ENCODE results near the gene HPS5. TPM values are rescaled to one million over a fixed set of nuclear protein-coding genes. Genes with fewer than 3 reads are reported as not detected.
A peak's percentile ranks its signal among the peaks of the same experiment; 100 is the strongest.
"Not testable (repeated sequence)": the region's sequence is repeated elsewhere in the genome, so short reads cannot be mapped to it uniquely, and the experiment has no call there.

HPS5 gene
- total RNA-seq (ENCODE audit: insufficient read depth, low replicate concordance) = 62.8 TPM

DNA sequence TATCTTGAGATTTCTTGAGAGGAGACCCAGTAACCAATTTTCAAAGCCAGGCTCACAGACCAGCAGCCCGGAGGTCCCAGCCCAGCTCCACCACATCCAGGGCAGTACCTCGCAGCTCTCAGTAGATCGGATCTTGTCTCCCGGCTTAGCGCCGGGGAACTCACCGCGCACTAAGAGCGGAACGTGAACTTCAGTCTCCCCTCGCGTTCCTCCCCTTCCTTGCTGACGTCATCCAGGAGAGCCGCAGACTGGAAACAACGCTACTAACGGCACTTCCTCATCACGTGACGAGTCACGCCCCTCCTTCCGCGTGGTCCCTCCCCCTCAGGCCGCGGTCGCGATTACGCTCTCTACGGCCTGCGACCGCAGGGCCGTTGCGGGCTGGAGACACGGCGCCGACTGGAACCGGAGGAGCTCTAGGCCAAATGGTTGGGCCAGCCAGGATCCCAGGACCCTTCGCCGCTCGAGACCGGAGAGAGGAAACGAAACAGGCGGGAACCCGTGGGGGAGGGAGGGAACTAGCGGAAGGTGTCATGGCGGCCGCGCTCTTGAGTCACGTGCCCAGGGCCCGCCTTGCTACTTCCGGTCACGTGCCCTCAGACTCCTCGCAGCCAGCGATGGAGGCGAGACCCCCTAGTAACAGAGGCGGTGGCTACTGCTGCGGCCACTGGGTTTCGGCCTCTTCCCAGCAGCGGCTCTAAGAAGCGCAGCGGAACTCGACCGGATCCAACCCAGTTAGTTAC is at the start of gene HPS5, which contains the start of gene GTF2H1:
TSS of gene HPS5 (minus strand) at position 172 of the 743 bp plus-strand sequence. CDS start 4,282 bp downstream, outside the sequence.
TSS of gene GTF2H1 (plus strand) at position 599 of the 743 bp plus-strand sequence. CDS start 10,508 bp downstream, outside the sequence.
- peak; percentile 99 for DNase-seq (ENCODE audit: low spot score)

DNA sequence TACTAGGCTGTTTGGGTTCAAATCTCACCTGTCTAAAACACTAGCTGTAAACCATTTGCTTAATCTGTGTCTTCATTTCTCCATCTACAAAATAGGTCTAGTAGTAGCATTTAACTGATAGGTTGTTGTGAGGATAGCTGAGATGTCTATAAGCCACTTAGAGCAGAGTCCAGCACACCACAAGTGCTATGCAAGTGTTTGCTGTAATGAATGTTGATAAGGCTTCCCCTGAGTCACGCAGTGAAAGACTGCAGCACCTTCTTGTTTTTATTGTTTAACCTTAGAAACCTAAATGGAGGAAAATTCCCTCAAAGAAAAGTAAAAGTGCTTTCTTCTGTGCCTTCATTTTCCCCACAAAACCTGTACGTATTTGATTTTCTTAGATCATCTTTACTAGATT is 49.3 kb upstream of the HPS5 start:
- no peak for DNase-seq (ENCODE audit: low spot score)

- no peak for DNase-seq (ENCODE audit: low spot score)
These were observed 47.5 kb upstream of the HPS5 start for GRCh38 chr11:18369398-18369797.

GRCh38 chr11:18368221-18368620 is 46.3 kb upstream of the HPS5 start:
- no peak for DNase-seq (ENCODE audit: low spot score)

GRCh38 chr11:18367431-18367830 is 45.5 kb upstream of the HPS5 start:
- no peak for DNase-seq (ENCODE audit: low spot score)

- no peak for DNase-seq (ENCODE audit: low spot score)
These were observed 44.3 kb upstream of the HPS5 start for GRCh38 chr11:18366286-18366685.

- no peak for DNase-seq (ENCODE audit: low spot score)
These were observed 43.8 kb upstream of the HPS5 start for GRCh38 chr11:18365741-18366140.

DNA sequence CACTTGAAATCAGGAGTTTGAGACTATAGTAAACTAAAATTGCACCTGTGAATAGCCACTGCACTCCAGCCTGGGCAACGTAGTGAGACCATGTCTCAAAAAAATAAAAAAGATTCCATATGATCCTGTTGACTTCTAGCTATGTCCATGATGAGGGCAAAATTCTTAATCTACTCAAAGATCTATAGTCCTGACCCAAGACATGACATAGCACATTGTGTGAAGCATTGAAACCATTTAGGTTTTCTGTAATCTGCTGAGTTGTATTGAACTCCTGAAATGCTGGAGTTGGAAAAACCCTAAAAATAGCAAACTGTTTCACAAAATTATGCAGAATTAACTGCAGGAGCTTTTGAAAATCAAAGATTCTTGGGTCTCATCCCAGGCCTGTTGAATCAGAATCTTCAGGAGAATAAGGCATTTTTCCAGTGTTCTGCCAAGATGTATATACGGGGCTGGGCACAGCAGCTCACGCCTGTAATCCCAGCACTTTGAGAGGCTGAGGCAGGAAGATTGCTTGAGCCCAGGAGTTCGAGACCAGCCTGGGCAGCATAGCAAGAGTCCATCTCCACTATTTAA is 42.6 kb upstream of the HPS5 start:
- DNase-seq (ENCODE audit: low spot score) = peak; percentile 12

- DNase-seq (ENCODE audit: low spot score) = no peak
These were observed 39.2 kb upstream of the HPS5 start for GRCh38 chr11:18361154-18361553.

- no peak for DNase-seq (ENCODE audit: low spot score)
These were observed 36.7 kb upstream of the HPS5 start for GRCh38 chr11:18358646-18359045.

GRCh38 chr11:18352581-18352980 is 30.6 kb upstream of the HPS5 start:
- DNase-seq (ENCODE audit: low spot score) = no peak

DNA sequence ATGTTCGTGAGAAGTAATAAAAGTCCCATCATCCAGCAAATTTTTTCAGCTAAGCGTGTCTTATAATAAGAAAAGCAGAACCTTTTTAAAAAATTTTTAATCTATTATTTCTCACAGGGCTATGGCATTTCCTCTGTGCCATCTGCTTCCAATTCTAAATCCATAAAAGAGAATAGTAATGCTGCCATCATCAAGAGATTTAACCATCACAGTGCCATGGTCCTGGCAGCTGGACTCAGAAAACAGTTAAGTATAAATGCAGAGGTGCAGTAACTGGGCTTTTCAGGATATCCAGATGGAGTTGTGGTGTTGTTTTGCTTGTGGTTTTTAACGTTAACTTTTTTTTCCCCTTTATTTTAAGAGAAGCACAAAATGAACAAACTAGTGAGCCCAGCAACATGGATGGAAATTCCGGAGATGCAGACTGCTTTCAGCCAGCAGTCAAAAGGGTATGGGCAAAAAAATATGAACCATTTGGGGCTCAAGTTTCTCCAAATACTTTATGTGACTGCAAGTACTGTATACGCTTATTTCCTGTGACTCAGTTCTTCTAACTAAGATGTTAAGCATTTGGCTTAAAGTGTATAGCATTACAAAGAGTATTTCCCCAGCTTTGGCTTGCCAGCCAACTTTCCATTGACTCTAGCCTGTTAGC is 25.7 kb upstream of the HPS5 start:
- no peak for DNase-seq (ENCODE audit: low spot score)

GRCh38 chr11:18332891-18333290 is 11.0 kb upstream of the HPS5 start:
- no peak for DNase-seq (ENCODE audit: low spot score)

DNA sequence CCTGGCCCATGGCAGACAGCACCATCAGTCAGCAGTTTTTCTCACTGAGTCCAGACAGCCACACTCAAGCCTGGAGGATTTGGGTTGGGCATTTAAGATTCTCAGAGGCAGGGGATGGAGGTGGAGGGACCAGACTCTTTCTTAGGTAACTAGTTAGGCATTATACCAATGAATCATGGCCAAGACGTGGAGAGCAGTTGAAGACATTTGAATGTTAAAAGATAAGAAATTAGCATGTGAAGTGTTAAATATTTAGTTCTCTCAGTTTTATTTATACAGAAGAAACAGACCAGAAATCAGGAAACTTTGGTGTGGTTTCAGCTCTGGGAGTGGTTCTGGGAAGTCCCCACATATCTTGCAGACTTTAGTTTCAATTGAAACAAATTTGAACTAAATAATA is 10.4 kb upstream of the HPS5 start:
- DNase-seq (ENCODE audit: low spot score) = no peak

GRCh38 chr11:18330921-18331320 is 9.0 kb upstream of the HPS5 start:
- no peak for DNase-seq (ENCODE audit: low spot score)

DNA sequence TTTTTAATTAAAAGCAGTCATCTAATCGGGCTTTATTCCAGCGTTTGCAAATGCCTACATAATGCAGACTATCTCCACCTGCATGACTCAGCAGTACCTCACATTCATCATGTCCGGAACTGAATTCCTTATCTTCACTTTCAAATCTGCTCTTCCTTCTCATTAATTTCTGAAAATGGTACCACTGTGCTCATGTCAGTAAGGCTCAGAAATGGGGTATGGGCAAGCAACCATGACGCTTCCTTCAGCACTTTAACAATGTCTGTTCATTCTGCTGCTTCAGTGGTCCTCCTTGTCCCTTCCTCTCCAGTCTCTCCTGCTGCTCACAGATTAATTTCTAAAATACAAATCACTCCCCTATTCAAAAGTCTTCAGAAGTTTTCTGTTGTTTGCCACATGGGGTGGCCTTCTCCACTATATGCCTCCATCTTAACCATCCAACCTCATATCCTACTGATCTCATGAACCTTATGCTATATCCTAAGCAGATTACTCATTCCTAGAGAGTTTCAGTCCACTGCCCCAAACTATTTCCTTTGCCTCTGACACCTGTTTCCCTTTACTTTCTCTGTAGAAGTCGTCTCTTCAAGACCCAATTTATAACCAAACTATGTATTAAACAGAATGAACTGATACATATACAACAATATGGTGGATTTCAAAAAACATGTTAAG is 7.4 kb upstream of the HPS5 start:
- DNase-seq (ENCODE audit: low spot score) = no peak

DNA sequence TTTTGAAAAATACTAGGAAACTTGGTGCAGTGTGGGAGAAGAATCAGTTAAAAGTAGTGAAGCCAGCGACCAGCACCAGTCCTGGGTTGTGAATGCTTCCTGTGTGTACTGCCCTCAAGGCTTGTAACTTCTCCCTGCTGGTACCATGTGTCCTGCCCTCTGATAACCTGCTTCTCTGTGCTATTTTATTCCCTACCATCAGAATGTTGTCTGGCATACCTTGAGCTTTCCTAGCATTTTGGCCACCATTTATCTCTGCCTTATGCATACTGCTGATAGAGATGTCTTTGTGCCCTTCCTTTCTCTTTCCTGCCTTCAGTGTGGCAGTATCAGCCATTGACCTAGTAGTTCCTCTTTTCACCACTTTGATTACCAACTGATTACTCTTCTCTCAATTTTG is 2.4 kb upstream of the HPS5 start:
- DNase-seq (ENCODE audit: low spot score) = no peak

DNA sequence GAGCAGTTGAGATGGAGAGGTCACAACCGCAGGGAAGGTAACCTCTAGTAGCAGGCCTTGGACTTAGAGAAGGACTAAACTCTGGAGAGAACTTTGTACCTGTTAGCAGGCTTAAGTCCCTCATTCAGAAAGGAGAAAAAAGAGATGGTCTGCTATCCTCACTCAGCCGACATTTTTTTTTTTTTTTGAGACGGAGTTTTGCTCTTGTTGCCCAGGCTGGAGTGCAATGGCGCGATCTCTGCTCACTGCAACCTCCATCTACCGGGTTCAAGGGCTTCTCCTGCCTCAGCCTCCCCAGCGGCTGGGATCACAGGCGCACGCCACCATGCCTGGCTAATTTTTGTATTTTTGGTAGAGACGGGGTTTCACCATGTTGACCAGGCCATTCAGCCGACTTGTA is 1.9 kb upstream of the HPS5 start:
- not testable (repeated sequence) for DNase-seq (ENCODE audit: low spot score)

GRCh38 chr11:18322818-18323570 is 1.1 kb upstream of the HPS5 start:
- DNase-seq (ENCODE audit: low spot score) = peak; percentile 1

DNA sequence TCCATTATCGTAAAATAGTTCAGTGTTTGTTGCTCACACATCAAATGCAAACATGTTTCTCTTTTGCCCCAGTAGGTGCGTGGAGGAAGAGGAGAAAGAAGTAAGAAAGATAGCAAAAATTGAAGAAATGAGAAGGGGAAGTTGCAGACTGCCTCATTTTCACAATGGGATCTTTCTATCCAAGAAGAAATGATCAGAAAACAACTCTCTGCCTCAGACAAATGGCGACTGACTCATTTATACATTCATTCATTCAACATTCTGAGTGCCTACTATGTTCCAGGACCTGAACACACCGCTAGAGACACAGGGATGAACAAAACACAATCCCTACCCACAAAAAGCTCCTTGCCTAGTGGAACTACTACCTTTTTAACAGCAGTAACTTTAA is 367 bp downstream of the HPS5 start:
- DNase-seq (ENCODE audit: low spot score) = no peak

- no peak for DNase-seq (ENCODE audit: low spot score)
These were observed 1.3 kb downstream of the HPS5 start for GRCh38 chr11:18320617-18321016.
